ENCODE measurements around the gene GAPT. TPM values are rescaled to one million over a fixed set of nuclear protein-coding genes. Genes with fewer than 3 reads are reported as not detected.
A peak's percentile ranks its signal among the peaks of the same experiment; 100 is the strongest.

The GAPT gene
- total RNA-seq, 6 experiments from 2014 or later = 0.07 to 0.74 (median 0.29) TPM; not detected in 2

DNA sequence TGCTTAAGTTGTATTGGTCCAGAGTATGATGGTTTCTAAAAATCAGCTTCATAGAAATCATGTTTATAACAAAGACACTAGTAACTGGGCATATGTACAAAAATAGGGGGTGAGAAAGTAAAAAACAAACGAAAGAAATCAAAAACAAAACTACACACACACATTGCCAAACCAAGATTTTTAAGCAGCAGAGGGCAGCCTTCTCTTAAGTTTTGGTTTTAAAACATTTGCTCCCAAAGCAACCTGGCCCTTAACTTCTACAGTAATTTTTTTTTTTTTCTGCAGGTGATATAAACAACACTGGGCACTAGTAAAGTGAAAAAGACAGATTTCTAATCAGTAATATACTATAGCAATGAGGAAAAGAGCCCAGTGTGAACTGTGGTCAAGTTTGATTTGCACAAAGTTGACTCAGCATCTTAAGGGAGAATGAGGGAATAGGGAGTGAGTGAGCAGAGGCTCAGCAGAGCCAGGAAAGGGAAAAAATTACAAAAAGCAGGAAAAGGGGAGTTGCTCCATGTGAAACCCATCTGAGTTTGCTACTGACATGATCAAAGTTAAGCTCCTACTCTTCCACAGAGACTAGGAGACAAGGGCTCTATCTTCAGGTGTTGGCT lies 13.4 kb upstream of the GAPT start:
- Histone ChIP-seq H3K4me1 (no peaks in the 10 kb centered on the region), H3K36me3 (no peaks in the 10 kb centered on the region), H3K27me3 (no peaks in the 10 kb centered on the region), H3K4me3 (no peak overlapping the region), H3K27ac (no peak overlapping the region), H3K9me3 (no peaks in the 10 kb centered on the region)
- 5% methylated on average over 1 of the region's 1 CpG for WGBS (ENCODE audit: insufficient coverage, low coverage, low lambda C conversion rate, missing lambda C conversion rate)
- TF ChIP-seq, protein P1, sequence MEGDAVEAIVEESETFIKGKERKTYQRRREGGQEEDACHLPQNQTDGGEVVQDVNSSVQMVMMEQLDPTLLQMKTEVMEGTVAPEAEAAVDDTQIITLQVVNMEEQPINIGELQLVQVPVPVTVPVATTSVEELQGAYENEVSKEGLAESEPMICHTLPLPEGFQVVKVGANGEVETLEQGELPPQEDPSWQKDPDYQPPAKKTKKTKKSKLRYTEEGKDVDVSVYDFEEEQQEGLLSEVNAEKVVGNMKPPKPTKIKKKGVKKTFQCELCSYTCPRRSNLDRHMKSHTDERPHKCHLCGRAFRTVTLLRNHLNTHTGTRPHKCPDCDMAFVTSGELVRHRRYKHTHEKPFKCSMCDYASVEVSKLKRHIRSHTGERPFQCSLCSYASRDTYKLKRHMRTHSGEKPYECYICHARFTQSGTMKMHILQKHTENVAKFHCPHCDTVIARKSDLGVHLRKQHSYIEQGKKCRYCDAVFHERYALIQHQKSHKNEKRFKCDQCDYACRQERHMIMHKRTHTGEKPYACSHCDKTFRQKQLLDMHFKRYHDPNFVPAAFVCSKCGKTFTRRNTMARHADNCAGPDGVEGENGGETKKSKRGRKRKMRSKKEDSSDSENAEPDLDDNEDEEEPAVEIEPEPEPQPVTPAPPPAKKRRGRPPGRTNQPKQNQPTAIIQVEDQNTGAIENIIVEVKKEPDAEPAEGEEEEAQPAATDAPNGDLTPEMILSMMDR (IDR thresholded peaks at IDR 0.05) = peak; percentile 18 to 37 (median 32)
- no peak for TF ChIP-seq POLR2A (IDR thresholded peaks at IDR 0.05)
- DNase-seq = no peak
- peak in 1 of 4 donors; percentile 37 for ATAC-seq
- intact Hi-C loops (cut with DNase I) = no loop called here

DNA sequence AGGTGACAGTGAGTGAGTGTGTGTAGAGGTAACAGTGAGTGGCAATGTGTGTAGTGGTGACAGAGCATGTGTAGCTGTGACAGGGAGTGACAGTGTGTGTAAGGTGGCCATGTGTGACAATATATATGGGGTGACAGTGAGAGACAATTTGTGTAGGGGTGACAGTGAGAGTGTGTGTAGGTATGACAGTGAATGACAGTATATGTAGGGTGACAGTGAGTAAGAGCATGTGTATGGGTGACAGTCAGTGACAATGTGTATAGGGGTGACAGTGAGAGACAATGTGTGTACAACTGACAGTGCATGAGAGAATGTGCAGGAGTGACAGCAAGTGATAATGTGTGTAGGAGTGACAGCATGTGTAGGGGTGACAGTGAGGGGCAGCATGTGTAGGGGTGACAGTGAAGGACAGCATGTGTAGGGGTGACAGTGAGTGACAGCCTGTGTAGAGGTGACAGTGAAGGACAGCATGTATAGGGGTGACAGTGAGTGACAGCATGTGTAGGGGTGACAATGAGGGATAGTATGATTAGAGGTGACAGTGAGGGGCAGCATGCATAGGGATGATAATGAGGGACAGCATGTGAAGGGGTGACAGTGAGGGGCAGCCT lies 10.1 kb upstream of the GAPT start:
- intact Hi-C loops (cut with DNase I) = no loop called here
- TF ChIP-seq, protein P1 (IDR thresholded peaks at IDR 0.05) = no peak
- DNase-seq = no peak
- Histone ChIP-seq H3K4me1 (no peaks in the 10 kb centered on the region), H3K9me3 (no peaks in the 10 kb centered on the region), H3K36me3 (no peaks in the 10 kb centered on the region), H3K27me3 (no peaks in the 10 kb centered on the region), H3K27ac (no peak overlapping the region), H3K4me3 (no peak overlapping the region)
- ATAC-seq = no peak

DNA sequence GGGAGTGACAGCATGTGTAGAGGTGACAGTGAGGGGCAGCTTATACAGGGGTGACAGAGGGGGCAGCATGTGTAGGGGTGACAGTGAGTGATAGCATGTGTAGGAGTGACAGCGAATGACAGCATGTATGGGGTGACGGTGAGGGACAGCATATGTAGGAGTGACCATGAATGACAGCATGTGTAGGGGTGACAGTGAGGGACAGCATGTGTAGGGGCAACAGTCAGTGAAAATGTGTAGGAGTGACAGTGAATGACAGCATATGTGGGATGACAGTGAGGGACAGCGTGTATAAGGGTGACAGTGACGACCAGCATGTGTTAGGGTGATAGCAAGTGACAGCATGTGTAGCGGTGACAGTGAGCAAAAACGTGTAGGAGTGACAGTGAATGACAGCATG lies 9.4 kb upstream of the GAPT start:
- 77% methylated on average over 6 of the region's 6 CpGs for WGBS (ENCODE audit: insufficient coverage, low coverage, low lambda C conversion rate, missing lambda C conversion rate)
- intact Hi-C loops (cut with DNase I) = no loop called here
- H3K4me1 ChIP-seq = no peaks in the 10 kb centered on the region
- no peaks in the 10 kb centered on the region for H3K36me3 ChIP-seq
- no peak for DNase-seq
- no peaks in the 10 kb centered on the region for H3K9me3 ChIP-seq
- no peak overlapping the region for H3K4me3 ChIP-seq
- TF ChIP-seq, protein P1 (IDR thresholded peaks at IDR 0.05) = no peak
- TF ChIP-seq POLR2A (IDR thresholded peaks at IDR 0.05) = no peak
- no peak overlapping the region for H3K27ac ChIP-seq
- H3K27me3 ChIP-seq = no peaks in the 10 kb centered on the region
- no peak for ATAC-seq

DNA sequence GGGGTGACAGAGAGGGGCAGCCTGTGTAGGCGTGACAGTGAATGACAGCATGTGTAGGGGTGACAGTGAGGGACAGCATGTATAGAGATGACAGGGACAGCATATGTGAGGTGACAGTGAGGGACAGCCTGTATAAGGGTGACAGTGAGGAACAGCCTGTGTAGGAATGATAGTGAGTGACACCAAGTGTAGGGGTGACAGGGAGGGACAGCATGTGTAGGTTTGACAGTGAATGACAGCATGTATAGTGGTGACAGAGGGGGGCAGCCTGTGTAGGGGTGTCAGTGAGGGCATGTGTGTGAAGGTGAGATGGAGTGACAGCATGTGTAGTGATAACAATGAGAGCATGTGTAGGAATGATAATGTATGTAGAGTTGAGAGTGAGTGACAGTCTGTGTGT lies 8.7 kb upstream of the GAPT start:
- WGBS (ENCODE audit: insufficient coverage, low coverage, low lambda C conversion rate, missing lambda C conversion rate) = no CpG with 5 or more reads among the region's 1 CpG

More for the DNA sequence above, 8.7 kb upstream of the GAPT start:
- intact Hi-C loops (cut with DNase I) = no loop called here
- TF ChIP-seq, protein P1 (IDR thresholded peaks at IDR 0.05) = no peak
- no peak for TF ChIP-seq POLR2A (IDR thresholded peaks at IDR 0.05)
- H3K36me3 ChIP-seq = no peaks in the 10 kb centered on the region
- no peaks in the 10 kb centered on the region for H3K9me3 ChIP-seq
- no peak overlapping the region for H3K27ac ChIP-seq
- H3K27me3 ChIP-seq = no peaks in the 10 kb centered on the region
- no peaks in the 10 kb centered on the region for H3K4me1 ChIP-seq
- no peak overlapping the region for H3K4me3 ChIP-seq
- DNase-seq = no peak
- peak in 1 of 4 donors; percentile 12 for ATAC-seq
